Measurements from ENCODE around the gene GXYLT2.

- TF ChIP-seq CTCF (IDR thresholded peaks at IDR 0.05 in 4 of 5, conservative IDR thresholded peaks at IDR 0.05 in 1 of 5) (no peak), POLR2A (IDR thresholded peaks at IDR 0.05) (no peak)
Observed at GRCh38 chr3:72944696-72945095, 56.9 kb downstream of the GXYLT2 start.
